GM10248 (cell line): Measurements from ENCODE around the gene SEZ6.

ENCODE experiments used
- CTCF ChIA-PET: fragments of 300-600 bp; sonication (Branson Sonifier 250); formaldehyde crosslinking; extraction: SDS; loops from one replicate; lab custom pipeline; 2021; ENCODE audit warnings: antibody characterized with exemption; lab: Yijun Ruan, JAX
- POLR2A ChIA-PET: fragments of 350-650 bp; sonication (Branson Sonifier 250); formaldehyde crosslinking; extraction: SDS; loops from one replicate; lab custom pipeline; 2020; ENCODE audit warnings: antibody characterized with exemption; lab: Yijun Ruan, JAX
- DNase-seq: peaks from one replicate; pipeline ENCODE4 v3.0.0; 2012; ENCODE audit errors: extremely low spot score
- CTCF ChIP-seq: IDR thresholded peaks from 2 replicates; pipeline ENCODE4 v1.5.1; 2012; ENCODE audit warnings: mild to moderate bottlenecking, low read depth; ENCODE audit errors: extremely low read depth, missing control alignments, control extremely low read depth

Gene SEZ6

GRCh38 chr17:28951991-28952975, 53.5 kb downstream of the SEZ6 start:
- POLR2A ChIA-PET, result interaction anchor here (0.6 to 3.8 kb wide), 5 partner anchors 11 to 317 kb away, joined by 3 to 20 read pairs (median 9); partner anchors contain the start of genes RPL23A and TLCD1
- TF ChIP-seq CTCF, result no peak
- CTCF ChIA-PET, result interaction anchor here (0.7 to 3.9 kb wide), 43 partner anchors 10 to 617 kb away, joined by 3 to 62 read pairs (median 5); partner anchors contain the start of genes DHRS13, IFT20, PROCA1 and RPL23A
- peak; percentile 92 for DNase-seq

- ChIA-PET POLR2A (interaction anchor here (0.6 to 3.8 kb wide), 5 partner anchors 12 to 317 kb away, joined by 3 to 20 read pairs (median 9); partner anchors contain the start of genes RPL23A and TLCD1), CTCF (interaction anchor here (0.7 to 3.9 kb wide), 13 partner anchors 10 to 616 kb away, joined by 3 to 62 read pairs (median 5); partner anchors contain the start of genes DHRS13, IFT20, RPL23A and TLCD1)
- no peak for TF ChIP-seq CTCF
- DNase-seq, result peak; percentile 95
Observed at GRCh38 chr17:28951428-28951990, 54.3 kb downstream of the SEZ6 start, which contains the start of gene PHF12. TSS of gene PHF12 (minus strand) at chr17:28951518. CDS start at chr17:28950960, 558 bp downstream.

- no peak for TF ChIP-seq CTCF
- no peak for DNase-seq
- ChIA-PET CTCF (interaction anchor here (1.1 to 3.9 kb wide), 11 partner anchors 11 to 231 kb away, joined by 3 to 62 read pairs (median 5); partner anchors contain the start of genes RPL23A and TLCD1), POLR2A (interaction anchor here (0.8 to 3.8 kb wide), 4 partner anchors 224 to 316 kb away, joined by 3 to 20 read pairs (median 9); partner anchors contain the start of genes RPL23A and TLCD1)
Observed at GRCh38 chr17:28950752-28951427, 54.9 kb downstream of the SEZ6 start.

GRCh38 chr17:28950017-28950751, 55.6 kb downstream of the SEZ6 start:
- no peak for TF ChIP-seq CTCF
- ChIA-PET CTCF (interaction anchor here (0.8 to 2.4 kb wide), 11 partner anchors 11 to 306 kb away, joined by 3 to 24 read pairs (median 4); partner anchors contain the start of gene TLCD1), POLR2A (interaction anchor here (0.8 to 3.8 kb wide), 2 partner anchors 24 to 223 kb away, joined by 4 to 20 read pairs; partner anchors contain the start of gene TLCD1)
- peak; percentile 32 for DNase-seq

- DNase-seq, result peak; percentile 54
- no peak for TF ChIP-seq CTCF
- CTCF ChIA-PET, result interaction anchor here (0.7 to 2.4 kb wide), 13 partner anchors 10 to 305 kb away, joined by 3 to 24 read pairs (median 4); partner anchors contain the start of gene TLCD1
- POLR2A ChIA-PET, result interaction anchor here (0.6 to 3.8 kb wide), 4 partner anchors 23 to 230 kb away, joined by 3 to 20 read pairs (median 4); partner anchors contain the start of genes RPL23A and TLCD1
Observed at GRCh38 chr17:28949185-28950016, 56.4 kb downstream of the SEZ6 start.
